Brain microvascular endothelial cell (primary cell): ENCODE data around the gene MTG2.

Experiments
- DNase-seq: peaks from one replicate; pipeline ENCODE4 v3.0.0-alpha.2; 2020
- H3K27ac ChIP-seq: fragments of 250-450 bp; sonication (Bioruptor Pico); 2 replicates; pipeline ENCODE4 v1.5.1; 2020; ENCODE audit warnings: mild to moderate bottlenecking, moderate library complexity
- H3K27me3 ChIP-seq: fragments of 250-450 bp; sonication (Bioruptor Pico); replicated peaks from 2 replicates; pipeline ENCODE4 v1.5.1; 2020; ENCODE audit warnings: mild to moderate bottlenecking
- H3K36me3 ChIP-seq: fragments of 250-450 bp; sonication (Bioruptor Pico); replicated peaks from 2 replicates; pipeline ENCODE4 v1.5.1; 2020; ENCODE audit warnings: mild to moderate bottlenecking
- H3K4me3 ChIP-seq: 2 replicates; pipeline ENCODE4 v1.5.1; 2011; ENCODE audit warnings: low read depth, mild to moderate bottlenecking, control low read depth, low read length, moderate library complexity
- CTCF ChIP-seq: IDR thresholded peaks from 2 replicates; pipeline ENCODE4 v1.5.1; 2011; ENCODE audit warnings: low read depth, mild to moderate bottlenecking, moderate library complexity, low read length, control low read depth, inconsistent platforms; ENCODE audit errors: missing control alignments
- in situ Hi-C: cut with HindIII; loops from 2 replicates; pipeline ENCODE4 v1.10.0; 2017; ENCODE audit warnings: low sequenced_read_pairs, low pct_ligation_motif_present

Gene MTG2

DNA sequence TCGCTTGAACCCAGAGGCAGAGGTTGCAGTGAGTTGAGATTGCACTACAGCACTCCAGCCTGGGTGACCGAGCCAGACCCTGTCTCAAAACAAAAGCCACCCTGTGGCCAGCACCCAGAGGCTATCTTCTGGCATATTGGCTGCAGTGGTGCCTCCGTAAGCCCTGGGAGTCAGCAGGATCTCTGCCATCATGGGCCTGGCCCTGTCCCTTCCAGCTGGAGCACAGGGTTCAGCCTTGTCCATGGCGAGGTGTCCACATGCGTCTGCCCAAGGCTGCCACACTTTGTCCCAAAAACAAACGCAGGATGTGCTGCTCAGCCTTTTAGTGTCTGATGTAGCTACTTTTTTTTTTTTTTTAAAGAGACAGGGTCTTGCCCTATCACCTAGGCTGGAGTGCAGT, 15.4 kb upstream of the MTG2 start:
- no peak overlapping the region for H3K27ac ChIP-seq
- TF ChIP-seq CTCF = no peak
- in situ Hi-C loops = no loop called here
- no peak for DNase-seq
- H3K36me3 ChIP-seq = peaks cover 40% of the 10 kb centered on the region
- no peaks in the 10 kb centered on the region for H3K27me3 ChIP-seq
- no peak overlapping the region for H3K4me3 ChIP-seq

GRCh38 chr20:62168061-62168460, 14.8 kb upstream of the MTG2 start:
- H3K36me3 ChIP-seq = peaks cover 35% of the 10 kb centered on the region
- in situ Hi-C loops = no loop called here
- no peak overlapping the region for H3K4me3 ChIP-seq
- H3K27ac ChIP-seq = no peak overlapping the region
- no peaks in the 10 kb centered on the region for H3K27me3 ChIP-seq
- no peak for TF ChIP-seq CTCF
- no peak for DNase-seq

DNA sequence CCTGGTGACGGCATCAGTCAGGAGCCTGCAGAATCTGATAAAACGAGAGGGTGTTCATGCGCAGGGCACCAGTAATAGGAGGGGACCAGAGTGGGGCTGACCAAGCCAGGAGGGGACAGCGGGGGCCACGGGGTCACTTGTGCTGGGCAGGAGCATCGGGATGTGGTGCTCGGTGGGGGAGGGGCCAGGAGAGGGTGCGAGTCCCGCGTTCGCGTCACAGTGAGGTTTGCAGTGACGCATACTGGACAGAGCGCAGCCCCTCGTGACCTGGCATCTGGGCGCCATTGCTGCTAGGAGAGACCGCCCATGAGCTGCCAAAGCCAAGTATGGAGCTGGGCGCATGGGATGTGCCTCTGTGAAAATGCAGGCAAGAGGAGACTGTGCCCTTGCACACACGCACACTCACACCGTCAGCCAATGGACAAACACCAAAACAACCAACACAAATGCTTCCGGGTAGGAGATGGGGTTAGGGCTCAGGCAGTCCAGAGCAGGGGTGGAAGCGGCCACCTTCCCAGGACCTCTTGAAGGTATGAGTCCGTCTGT, 13.9 kb upstream of the MTG2 start:
- peaks cover 31% of the 10 kb centered on the region for H3K36me3 ChIP-seq

GRCh38 chr20:62170536-62170935, 12.3 kb upstream of the MTG2 start:
- DNase-seq = no peak
- TF ChIP-seq CTCF = no peak
- H3K27me3 ChIP-seq = no peaks in the 10 kb centered on the region
- in situ Hi-C loops = no loop called here
- no peak overlapping the region for H3K27ac ChIP-seq
- H3K36me3 ChIP-seq = peaks cover 27% of the 10 kb centered on the region
- no peak overlapping the region for H3K4me3 ChIP-seq

More for the DNA sequence above, 13.9 kb upstream of the MTG2 start:
- no peak for TF ChIP-seq CTCF
- in situ Hi-C loops = no loop called here
- no peaks in the 10 kb centered on the region for H3K27me3 ChIP-seq
- H3K27ac ChIP-seq = no peak overlapping the region
- DNase-seq = no peak
- no peak overlapping the region for H3K4me3 ChIP-seq

DNA sequence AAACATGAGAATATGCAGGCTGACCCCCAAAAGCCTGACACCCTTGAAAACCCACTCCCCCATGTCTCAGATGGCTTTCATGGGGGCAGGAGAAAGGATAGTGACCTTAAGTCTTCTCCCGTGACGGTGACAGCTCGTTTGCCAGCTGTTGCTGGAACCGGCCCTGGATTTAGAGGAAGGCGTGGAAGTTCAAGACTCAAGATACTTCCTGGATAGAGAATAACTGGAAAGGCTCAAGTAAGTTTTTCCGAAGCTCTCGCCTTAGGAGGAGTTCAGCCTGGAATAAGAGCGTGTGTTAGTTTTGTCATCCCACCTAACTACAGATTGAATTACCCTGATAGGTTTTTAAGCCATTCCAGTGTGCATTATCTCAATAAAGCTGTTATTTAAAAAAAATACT, 11.6 kb upstream of the MTG2 start:
- TF ChIP-seq CTCF = no peak
- no peaks in the 10 kb centered on the region for H3K27me3 ChIP-seq
- no peak overlapping the region for H3K27ac ChIP-seq
- DNase-seq = no peak
- peaks cover 22% of the 10 kb centered on the region for H3K36me3 ChIP-seq
- H3K4me3 ChIP-seq = no peak overlapping the region
- in situ Hi-C loops = no loop called here

GRCh38 chr20:62172666-62173065, 10.2 kb upstream of the MTG2 start:
- no peak overlapping the region for H3K4me3 ChIP-seq
- H3K27me3 ChIP-seq = no peaks in the 10 kb centered on the region
- TF ChIP-seq CTCF = no peak
- in situ Hi-C loops = no loop called here
- peaks cover 22% of the 10 kb centered on the region for H3K36me3 ChIP-seq
- DNase-seq = no peak
- H3K27ac ChIP-seq = no peak overlapping the region
